ENCODE results near the gene HSPA1A. TPM values are rescaled to one million over a fixed set of nuclear protein-coding genes. Genes with fewer than 3 reads are reported as not detected.

Gene HSPA1A
- total and polyA plus RNA-seq, 9 of the 15 experiments (the other 6 are each of a cell fraction or from before 2014, with no cell fraction given) = 2.2 to 273 (median 107) TPM

DNA sequence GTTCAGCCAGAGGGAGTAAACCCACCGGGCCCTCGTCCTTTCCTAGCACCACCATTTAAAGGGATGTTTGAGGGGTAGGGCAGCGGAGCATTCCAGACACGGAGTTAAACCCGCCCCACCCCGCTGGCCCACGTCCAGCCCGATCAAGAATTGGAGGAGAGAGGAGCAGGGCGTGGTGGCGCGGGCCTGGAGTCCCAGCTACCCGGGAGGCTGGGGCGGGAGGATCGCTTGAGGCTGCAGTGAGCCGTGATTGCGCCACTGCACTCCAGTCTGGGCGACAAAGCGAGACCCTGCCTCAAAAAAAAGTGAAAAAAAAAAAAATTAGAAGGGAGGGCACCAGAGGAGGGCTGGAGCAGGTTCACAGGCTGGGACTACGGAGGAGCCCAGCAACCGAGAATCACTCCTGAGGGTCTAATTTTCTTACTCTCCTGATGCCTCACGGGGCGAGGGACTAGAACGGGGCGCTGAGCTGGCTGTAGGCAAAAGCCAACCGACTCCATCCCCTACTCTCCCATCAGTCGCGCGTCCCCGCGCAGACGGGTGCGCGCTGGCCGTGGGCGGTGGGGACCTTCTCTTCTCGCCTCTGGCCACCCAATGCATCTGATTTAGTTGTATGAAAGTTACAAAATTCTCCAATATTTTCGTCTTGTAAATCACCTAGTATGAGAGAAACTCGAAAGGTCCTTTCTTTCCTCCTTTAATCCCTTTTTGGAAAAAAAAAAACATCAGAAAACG lies 6.1 kb downstream of the HSPA1A start (continued):
- TF ChIP-seq HDAC1 (IDR thresholded peaks at IDR 0.05) (peak in 1 of 2 experiments; percentile 66; a peak in 2 of 4 replicates), SREBF2 (CRISPR knock-in tag; IDR thresholded peaks at IDR 0.05) (peak; percentile 80; the same call in 1 of the 2 replicates), ZFX (CRISPR knock-in tag; IDR thresholded peaks at IDR 0.05) (no peak), TOE1 (IDR thresholded peaks at IDR 0.05; ENCODE audit: borderline replicate concordance) (no peak), TOE1 (CRISPR knock-in tag; IDR thresholded peaks at IDR 0.05; ENCODE audit: borderline replicate concordance, low read depth) (no peak), NR2C1 (IDR thresholded peaks at IDR 0.05) (no peak), NR2C1 (tag; IDR thresholded peaks at IDR 0.05) (no peak), JUND (IDR thresholded peaks at IDR 0.05; ENCODE audit: borderline replicate concordance, low read depth, low read length) (no peak), JUND (tag; IDR thresholded peaks at IDR 0.05; ENCODE audit: borderline replicate concordance, low read depth, low read length) (peak; percentile 4; the same call in 1 of the 3 replicates), GABPB1 (CRISPR knock-in tag; IDR thresholded peaks at IDR 0.05) (peak; percentile 51), ZNF121 (CRISPR knock-in tag; conservative IDR thresholded peaks at IDR 0.05) (peak; percentile 71), ZC3H8 (IDR thresholded peaks at IDR 0.05) (0 out of 2 replicates have a peak, but pooled peaks have one; percentile 84), NFYB (IDR thresholded peaks at IDR 0.05; ENCODE audit: extremely low read depth, insufficient read length) (no peak), ZNF79 (CRISPR knock-in tag; IDR thresholded peaks at IDR 0.05; ENCODE audit: low read depth) (no peak), CBFB (CRISPR knock-in tag; IDR thresholded peaks at IDR 0.05) (no peak; the same call in 1 of the 2 replicates)
- TF ChIP-seq, protein P1, sequence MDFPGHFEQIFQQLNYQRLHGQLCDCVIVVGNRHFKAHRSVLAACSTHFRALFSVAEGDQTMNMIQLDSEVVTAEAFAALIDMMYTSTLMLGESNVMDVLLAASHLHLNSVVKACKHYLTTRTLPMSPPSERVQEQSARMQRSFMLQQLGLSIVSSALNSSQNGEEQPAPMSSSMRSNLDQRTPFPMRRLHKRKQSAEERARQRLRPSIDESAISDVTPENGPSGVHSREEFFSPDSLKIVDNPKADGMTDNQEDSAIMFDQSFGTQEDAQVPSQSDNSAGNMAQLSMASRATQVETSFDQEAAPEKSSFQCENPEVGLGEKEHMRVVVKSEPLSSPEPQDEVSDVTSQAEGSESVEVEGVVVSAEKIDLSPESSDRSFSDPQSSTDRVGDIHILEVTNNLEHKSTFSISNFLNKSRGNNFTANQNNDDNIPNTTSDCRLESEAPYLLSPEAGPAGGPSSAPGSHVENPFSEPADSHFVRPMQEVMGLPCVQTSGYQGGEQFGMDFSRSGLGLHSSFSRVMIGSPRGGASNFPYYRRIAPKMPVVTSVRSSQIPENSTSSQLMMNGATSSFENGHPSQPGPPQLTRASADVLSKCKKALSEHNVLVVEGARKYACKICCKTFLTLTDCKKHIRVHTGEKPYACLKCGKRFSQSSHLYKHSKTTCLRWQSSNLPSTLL (IDR thresholded peaks at IDR 0.05) = no peak; the same call in 1 of the 2 replicates
- TF ChIP-seq, protein P2, sequence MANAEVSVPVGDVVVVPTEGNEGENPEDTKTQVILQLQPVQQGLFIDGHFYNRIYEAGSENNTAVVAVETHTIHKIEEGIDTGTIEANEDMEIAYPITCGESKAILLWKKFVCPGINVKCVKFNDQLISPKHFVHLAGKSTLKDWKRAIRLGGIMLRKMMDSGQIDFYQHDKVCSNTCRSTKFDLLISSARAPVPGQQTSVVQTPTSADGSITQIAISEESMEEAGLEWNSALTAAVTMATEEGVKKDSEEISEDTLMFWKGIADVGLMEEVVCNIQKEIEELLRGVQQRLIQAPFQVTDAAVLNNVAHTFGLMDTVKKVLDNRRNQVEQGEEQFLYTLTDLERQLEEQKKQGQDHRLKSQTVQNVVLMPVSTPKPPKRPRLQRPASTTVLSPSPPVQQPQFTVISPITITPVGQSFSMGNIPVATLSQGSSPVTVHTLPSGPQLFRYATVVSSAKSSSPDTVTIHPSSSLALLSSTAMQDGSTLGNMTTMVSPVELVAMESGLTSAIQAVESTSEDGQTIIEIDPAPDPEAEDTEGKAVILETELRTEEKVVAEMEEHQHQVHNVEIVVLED (CRISPR knock-in tag; IDR thresholded peaks at IDR 0.05) = no peak; the same call in 1 of the 2 replicates
- TF ChIP-seq, protein P3, sequence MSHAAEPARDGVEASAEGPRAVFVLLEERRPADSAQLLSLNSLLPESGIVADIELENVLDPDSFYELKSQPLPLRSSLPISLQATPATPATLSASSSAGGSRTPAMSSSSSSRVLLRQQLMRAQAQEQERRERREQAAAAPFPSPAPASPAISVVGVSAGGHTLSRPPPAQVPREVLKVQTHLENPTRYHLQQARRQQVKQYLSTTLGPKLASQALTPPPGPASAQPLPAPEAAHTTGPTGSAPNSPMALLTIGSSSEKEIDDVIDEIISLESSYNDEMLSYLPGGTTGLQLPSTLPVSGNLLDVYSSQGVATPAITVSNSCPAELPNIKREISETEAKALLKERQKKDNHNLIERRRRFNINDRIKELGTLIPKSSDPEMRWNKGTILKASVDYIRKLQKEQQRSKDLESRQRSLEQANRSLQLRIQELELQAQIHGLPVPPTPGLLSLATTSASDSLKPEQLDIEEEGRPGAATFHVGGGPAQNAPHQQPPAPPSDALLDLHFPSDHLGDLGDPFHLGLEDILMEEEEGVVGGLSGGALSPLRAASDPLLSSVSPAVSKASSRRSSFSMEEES (CRISPR knock-in tag; IDR thresholded peaks at IDR 0.05) = no peak
- TF ChIP-seq, protein P4, sequence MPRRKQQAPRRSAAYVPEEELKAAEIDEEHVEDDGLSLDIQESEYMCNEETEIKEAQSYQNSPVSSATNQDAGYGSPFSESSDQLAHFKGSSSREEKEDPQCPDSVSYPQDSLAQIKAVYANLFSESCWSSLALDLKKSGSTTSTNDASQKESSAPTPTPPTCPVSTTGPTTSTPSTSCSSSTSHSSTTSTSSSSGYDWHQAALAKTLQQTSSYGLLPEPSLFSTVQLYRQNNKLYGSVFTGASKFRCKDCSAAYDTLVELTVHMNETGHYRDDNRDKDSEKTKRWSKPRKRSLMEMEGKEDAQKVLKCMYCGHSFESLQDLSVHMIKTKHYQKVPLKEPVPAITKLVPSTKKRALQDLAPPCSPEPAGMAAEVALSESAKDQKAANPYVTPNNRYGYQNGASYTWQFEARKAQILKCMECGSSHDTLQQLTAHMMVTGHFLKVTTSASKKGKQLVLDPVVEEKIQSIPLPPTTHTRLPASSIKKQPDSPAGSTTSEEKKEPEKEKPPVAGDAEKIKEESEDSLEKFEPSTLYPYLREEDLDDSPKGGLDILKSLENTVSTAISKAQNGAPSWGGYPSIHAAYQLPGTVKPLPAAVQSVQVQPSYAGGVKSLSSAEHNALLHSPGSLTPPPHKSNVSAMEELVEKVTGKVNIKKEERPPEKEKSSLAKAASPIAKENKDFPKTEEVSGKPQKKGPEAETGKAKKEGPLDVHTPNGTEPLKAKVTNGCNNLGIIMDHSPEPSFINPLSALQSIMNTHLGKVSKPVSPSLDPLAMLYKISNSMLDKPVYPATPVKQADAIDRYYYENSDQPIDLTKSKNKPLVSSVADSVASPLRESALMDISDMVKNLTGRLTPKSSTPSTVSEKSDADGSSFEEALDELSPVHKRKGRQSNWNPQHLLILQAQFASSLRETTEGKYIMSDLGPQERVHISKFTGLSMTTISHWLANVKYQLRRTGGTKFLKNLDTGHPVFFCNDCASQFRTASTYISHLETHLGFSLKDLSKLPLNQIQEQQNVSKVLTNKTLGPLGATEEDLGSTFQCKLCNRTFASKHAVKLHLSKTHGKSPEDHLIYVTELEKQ (CRISPR knock-in tag; IDR thresholded peaks at IDR 0.05) = 0 out of 2 replicates have a peak, but pooled peaks have one; percentile 16
